Myocyte (in vitro differentiated cells): ENCODE measurements around the gene TNFRSF8. TPM values are rescaled to one million over a fixed set of nuclear protein-coding genes. Genes with fewer than 3 reads are reported as not detected.

Source experiments
- DNase-seq: peaks from one replicate; pipeline ENCODE4 v3.0.0-alpha.2; 2012; ENCODE audit warnings: low read depth
- total RNA-seq: library from RNA; depleted of rRNA; stranded (reverse); fragments of >200 nt; gene quantifications from 2 replicates; pipeline ENCODE4 v1.2.3, GENCODE V29; 2014

Gene TNFRSF8
- total RNA-seq, 1 donor from 2014 or later = 0.16 TPM

DNA sequence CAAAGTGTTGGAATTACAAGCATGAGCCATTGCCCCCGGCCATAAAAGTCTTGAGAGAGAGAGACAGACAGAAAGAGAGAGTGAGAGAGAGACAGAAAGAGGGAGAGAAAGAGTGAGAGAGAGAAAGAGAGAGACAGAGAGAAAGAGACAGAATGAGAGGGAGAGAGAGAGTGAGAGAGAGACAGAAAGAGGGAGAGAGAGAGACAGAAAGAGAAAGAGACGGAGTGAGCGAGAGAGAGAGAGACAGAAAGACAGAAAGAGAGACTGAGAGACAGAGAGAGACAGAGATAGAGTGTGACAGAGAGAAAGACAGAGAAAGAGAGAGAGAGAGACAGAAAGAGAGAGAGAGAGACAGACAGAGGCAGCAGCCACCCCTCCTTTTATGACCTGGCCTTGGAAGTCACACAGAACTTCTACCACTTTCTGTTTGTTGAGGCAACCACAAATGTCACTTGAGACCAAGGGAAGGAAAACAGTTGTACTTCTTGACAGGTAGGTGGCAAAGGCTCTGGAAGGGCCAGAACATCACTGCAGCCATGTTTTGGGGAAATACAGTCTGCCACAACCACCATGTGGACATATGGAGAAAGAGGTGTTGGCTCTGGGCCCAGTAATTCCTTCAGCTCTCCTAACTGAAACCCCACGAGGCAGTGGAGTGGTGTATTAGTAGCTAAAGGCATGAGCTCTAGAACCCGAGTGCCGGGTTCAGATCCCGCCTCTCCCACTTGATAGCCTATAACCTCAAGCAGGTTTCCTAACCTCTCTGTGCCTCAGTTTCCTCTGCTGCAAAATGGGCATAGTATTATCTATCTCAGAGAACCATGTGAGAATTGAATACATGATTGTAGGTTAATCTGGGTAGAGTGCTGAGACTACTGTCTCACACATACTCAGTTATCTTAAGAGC lies 50.6 kb downstream of the TNFRSF8 start:
- DNase-seq = peak; percentile 18

DNA sequence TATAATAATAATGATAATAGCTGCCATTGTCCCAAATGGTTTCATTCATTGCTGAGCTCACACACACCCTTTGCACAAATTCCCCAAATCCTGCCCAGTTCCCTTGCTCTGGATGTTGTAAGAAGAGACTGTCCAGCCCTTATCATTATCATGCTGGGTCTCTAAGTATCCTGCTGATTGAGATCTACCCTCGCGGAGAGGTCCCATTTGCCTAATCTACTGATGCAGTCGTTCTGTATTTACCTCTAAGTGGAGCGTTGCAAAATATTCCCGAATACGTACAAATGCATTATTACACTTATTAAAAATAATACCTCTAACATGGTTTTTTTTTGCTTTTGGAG lies 51.2 kb downstream of the TNFRSF8 start:
- DNase-seq = no peak

DNA sequence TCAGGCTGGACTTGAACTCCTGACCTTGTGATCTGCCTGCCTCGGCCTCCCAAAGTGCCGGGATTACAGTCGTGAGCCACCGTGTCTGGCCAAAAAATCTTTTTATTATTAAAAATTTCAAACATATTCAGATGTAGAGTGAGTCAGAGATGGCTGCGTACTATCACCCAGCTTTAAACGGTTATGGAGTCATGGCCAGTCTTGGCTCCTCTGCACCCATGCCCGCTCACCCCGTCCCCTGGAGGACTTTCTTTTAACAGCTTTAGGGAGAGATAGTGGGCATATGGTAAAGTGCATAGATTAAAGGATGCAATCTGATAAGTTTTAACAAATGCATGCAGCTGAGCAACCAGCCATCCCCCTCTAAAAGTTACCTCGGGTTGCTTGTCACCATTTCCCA lies 51.8 kb downstream of the TNFRSF8 start:
- DNase-seq = no peak

DNA sequence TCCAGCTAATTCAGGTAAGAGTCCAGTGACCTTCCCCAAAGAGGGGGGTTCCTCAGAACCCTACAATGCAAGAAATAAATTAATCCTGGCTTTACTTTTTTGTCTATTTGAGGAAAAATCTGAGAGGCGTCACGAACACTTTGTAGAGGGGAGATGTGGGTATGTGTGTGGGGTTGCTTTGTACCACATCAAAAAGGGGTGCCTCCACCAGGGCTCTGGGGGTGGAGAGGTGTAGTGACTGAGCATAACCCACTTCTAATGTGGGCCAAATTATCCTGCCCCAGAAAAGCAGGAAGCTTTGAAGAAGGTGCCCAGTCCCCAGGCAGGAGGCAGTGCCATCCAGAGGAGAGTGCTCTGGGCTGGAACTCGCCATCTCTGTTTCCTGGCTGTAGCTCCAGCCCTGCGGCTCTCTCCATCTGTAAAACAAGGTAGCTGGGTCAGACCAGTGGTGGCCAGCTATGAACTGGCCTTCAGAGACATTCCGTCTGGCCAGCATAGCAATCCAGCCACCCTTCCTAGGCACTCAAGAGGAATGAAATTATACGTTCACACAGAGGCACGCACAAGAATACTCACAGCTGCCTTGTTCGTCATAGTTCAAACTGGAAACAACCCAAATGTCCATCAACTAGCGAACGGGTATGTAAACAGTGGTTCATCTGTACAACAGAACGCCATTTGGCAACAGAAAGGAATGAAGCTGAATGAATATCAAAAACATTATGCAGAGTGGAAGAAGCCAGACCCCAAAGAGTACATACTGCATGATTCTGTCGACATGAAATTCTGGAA lies 58.3 kb downstream of the TNFRSF8 start:
- DNase-seq = peak; percentile 34

DNA sequence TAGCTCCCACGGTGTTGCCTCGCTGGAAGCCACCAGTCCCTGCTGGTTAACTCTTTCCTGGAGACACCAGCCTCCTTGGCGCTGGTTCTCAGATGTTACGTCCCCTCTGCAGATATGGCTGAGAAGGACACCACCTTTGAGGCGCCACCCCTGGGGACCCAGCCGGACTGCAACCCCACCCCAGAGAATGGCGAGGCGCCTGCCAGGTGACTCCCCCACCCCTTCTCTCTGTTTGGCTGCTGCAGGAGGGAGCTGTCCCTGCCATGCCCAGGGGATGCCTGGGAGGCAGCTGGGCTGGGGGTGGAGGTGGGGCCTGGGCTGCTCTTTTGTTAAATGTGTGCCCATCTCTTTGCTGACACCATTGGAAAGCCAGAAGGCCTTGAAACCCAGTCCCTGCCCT lies 60.1 kb downstream of the TNFRSF8 start:
- DNase-seq = no peak

DNA sequence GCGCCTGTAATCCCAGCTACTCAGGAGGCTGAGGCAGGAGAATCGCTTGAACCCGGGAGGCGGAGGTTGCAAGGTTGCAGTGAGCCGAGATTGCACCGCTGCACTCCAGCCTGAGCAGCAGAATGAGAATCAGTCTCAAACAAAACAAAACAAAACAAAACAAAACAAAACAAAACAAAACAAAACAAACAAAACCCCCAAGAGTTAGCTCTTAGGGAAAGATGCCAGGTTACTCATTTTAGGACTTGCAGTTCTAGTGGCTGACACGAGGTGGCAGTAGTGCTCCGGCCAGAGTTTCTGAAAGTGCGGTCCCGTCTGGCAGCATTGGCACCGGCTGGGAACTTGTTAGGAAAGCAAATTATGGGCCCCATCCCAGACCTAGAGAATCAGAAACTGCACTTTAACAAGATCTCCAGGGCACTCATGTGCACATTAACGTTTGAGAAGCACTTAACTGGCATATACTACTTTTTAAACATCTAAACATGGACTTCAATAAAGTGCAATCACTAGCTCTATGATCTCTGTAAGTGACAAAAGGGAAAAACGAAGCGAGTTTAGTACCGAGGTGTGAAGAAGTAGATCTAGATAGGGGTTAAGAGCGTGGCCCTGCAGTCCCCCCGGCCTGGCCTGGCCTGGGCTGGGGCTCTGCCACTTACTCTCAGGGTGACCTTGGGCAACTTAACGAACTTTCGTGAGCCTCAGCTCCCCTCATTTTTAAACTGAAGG lies 61.8 kb downstream of the TNFRSF8 start:
- DNase-seq = peak; percentile 78

DNA sequence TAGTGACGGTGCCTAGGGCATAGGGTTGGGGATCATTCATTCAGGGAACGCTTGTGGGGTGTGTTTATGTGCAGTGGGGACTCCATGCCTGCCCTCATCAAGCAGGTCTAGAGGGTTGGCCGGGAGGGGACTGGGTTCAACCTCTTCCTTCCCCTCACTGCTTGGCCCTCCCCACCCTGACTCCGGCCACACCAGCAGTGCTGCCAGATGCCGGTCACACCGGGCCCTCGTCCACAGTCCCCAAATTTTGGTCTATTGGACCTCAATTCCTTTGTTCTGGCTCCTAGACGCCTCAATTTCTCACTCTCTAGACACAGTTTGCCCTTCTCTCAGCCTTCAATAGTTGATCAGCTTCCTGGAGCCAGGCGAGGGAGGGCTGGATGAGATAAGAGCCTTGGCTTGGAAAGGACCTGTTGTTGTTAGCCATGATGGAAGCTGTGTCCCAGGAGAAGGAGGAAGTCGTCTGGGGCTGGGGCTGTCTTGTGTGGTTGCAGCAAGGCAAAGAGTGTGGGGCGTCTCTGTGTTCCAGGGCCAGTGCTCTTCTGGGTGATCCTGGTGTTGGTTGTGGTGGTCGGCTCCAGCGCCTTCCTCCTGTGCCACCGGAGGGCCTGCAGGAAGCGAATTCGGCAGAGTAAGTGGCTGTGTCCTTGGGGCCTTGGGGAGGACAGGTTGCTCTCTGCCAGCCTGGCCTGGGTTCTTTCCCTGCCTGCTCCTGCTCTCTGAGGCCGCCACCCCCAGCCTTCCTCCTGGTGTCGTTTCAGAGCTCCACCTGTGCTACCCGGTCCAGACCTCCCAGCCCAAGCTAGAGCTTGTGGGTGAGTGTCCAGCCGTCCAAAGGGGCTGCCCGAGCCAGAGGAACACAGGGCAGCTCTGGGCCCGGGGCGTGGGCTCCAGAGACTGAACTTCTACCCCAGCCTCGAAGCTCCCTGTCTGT lies 62.6 kb downstream of the TNFRSF8 start:
- DNase-seq = no peak

DNA sequence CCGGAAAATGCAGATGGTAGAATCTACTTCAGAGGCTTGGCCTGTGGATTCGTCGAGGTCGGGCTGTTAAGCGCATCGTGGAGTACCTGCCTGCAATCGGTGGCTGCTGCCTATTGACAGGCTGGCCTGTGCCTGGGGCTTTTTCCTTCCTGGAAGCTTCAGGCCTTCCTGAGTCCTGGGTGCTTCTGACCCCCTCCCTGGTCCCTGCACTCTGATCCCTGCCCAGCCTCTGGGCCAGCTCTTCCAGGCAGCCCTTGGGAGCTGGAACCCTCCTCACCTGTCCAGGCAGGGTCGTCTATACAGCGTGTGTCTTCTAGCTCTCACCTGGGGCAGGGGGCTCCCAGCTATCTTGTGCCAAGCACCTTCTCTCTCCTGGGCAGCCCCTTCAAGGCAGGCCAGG lies 63.7 kb downstream of the TNFRSF8 start:
- DNase-seq = no peak

DNA sequence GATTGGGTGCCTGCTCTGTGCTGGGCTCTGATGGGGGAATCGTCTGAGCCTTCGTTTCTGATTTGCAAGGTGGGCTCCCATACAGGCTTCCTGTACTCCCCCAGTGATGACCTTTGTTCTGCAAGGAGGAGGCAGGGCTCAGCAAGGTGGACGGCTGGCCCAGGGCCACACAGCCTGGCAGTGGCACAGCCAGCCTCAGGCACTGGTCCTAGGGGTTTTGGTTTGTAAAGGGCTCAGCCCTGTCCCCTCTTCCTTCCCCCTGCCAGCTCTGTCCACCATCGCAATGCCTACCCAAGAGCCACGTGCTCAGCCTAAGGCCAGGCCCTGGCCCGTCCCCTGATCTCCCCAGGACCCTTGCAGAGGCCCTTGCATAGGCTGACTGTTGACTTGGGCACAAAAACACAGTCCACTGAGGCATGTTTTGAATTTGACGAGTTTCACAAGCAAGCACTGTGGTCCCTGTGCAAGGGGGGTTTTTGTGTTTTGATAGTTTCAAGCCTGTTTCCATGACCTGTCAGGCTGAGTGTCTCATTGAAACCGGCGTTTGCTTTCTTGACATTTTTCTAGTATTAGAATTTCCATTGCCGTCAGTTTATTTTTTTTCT lies 64.2 kb downstream of the TNFRSF8 start:
- no peak for DNase-seq

DNA sequence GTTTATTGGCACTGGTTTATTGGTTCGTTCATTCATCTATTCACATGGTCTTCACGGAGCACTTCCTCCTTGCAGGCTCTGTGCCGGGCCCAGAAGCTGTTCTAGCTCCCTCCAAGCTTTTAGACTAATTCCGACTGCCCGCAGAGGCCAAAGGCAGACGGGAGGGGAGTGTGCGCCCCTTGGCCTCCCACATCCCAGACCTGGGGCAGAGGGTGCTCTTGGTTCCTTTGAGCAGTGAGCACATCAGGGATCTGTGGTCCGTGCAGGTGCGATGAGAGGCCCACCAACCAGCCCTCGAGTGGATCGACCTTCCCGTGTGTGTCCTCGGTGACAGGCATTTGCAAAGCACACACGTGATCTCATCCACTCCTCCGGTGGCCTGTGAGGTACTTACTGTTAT lies 65.0 kb downstream of the TNFRSF8 start:
- no peak for DNase-seq

DNA sequence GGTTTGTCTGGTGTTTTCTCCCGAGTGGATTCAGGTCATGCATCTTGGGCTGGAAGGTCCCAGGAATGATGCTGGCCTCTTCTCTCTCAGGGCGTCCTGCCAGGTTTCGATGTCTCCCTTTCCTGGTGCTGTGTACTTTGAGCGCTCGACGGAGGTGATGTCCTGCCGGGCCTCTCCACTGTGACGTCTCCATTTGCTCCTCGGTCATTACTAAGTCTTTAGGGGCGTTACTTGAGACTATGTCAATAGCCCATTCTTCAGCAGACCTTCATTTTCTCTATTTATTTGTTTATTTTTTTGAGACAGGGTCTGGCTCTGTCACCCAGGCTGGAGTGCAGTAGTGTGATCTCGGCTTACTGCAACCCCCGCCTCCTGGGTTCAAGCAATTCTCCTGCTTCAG lies 66.5 kb downstream of the TNFRSF8 start:
- no peak for DNase-seq

DNA sequence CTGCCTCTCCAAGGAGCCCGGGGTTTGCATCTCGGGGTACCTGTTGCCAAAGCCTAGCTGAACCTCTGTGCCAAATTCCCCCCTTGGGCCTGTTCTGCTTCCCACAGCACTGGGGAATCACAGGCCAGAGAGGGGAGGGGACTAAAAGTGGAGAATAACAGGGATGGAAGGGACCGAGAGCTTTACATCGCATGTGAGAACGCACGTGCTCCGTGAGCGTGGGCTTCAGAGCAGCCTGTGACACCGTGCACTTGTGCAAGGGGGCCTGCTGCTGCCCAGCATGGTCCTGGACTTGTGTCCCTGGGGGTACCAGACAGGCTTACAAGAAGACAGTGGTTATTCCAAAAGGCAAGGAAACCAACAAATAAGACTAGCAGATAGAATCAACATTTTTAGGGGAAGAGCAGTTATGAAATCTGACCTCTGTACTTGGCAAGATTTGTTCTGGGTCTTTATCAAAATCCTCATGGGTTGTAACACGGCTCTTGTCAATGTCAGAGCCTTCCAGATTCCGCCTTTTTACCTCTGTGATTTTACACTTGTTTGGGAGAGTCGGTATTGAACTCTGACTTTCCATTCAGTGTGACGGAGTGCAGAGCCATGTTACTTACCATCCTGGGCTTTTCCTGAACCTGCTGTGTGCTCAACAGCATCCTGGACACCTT lies 67.5 kb downstream of the TNFRSF8 start:
- DNase-seq = no peak

DNA sequence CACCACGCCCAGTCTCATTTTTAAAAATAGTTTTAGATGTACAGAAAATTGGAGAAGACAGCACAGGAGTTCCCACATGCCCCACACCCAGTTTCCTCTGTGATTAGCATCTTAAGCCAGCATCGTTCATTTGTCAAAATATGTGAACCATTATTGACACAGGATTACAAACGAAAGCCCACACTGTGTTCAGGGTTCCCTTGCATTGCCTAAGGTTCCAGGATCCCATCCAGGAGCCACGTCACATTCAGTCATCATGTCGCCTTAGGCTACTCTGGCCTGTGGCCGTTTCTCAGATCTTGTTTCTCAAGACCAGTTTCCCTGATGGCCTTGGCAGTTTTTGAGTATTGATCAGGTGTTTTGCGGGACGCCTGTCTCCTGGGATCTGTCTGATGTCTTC lies 69.0 kb downstream of the TNFRSF8 start:
- DNase-seq = no peak

DNA sequence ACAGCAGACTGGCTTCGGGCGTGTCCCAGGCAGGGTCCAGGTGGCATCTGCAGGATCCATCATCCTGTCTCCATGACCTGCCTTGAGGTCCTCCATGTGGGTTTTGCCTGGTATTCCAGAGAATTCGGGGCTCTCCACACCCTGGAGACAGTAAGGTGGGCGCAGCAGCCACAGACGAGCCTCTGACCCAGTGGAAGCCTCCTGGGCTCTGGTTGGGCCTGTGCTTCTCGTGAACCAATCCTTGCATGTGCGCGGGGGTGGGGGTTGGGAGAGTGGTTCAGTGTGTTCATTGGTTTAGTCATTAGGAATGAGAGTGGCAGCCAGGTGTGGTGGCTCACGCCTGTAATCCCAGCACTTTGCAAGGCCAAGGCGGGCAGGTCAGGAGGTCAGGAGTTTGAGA lies 71.6 kb downstream of the TNFRSF8 start:
- no peak for DNase-seq

DNA sequence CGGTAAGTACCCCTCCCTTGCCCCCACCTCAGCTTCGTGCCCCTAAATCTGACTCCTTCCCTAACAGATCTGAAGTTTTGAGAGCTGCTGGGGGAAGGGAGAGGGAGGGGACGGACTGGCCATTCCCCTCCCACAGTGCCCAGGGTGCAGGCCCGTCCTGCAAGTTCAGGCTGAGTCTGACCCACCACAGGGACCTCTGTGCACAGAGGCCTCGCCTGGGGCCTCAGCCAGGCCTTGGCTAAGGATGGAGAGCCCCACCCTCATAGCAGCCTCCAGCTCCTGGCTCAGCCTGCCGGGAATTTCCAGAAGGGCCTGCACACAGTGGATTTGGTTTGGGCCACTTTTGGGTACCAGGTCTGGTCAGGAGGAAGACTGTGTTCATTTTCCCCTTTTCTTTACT lies 72.5 kb downstream of the TNFRSF8 start:
- DNase-seq = no peak

DNA sequence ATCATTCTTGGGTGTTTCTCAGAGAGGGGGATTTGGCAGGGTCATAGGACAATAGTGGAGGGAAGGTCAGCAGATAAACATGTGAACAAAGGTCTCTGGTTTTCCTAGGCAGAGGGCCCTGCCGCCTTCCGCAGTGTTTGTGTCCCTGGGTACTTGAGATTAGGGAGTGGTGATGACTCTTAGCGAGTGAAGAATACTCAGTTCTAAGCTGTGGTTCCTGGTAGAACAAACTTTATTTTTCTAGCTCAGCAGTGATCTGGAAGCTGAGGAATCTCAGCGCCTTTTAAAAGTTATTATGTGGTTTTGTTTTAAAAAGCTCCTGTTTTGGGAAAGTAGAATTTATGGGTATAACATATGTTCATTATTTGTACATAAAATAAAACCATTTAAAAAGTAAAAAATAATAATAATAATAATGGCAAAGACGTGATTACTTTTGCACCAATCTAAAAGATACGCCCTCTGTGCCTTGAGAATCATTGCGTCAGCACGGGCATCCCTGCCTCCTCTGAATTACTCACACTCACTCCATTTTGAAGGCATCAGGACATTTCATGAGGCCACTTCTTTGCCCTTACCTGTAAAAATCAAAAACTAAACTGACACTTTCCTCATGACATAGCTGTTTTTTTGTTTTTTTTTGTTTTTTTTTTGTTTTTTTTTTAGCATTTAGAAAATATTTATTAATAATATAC lies 74.0 kb downstream of the TNFRSF8 start:
- no peak for DNase-seq

DNA sequence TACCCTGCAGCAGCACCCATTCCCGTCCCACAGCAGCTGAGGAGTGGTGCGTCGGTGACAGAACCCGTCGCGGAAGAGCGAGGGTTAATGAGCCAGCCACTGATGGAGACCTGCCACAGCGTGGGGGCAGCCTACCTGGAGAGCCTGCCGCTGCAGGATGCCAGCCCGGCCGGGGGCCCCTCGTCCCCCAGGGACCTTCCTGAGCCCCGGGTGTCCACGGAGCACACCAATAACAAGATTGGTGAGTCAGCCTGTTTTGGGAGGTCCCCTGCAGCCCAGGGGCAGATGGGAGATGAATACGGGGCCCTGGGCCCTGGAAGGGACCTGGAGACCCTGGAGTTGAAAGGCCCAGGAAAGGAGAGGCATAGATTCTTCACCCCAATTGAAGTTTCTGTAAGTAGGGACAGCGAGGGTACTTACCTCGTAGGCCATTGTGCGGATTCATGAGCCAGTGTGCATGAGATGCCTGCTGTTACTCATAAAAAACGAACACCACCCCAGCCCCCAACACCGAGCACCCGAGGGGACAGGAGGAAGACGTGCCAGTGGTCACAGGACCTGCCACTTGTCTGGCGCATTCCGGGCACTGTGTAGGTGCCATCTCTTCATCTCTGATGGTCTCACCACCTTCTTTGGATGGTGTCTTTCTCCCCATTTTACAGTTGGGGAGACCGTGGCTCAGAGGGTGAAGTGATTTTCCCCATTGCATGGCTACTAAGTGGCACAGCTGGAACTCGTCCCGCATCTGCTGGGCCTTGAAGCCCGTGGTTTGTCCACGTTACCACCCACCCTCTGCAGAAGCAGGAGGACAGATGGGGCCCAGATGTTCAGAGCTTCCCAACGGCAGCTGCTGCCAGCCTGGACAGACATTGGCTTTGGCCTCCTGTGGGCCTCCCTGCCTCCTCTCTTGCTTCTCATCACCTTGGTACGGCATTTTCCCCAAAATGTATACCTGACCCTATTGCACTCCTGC lies 75.4 kb downstream of the TNFRSF8 start:
- no peak for DNase-seq

DNA sequence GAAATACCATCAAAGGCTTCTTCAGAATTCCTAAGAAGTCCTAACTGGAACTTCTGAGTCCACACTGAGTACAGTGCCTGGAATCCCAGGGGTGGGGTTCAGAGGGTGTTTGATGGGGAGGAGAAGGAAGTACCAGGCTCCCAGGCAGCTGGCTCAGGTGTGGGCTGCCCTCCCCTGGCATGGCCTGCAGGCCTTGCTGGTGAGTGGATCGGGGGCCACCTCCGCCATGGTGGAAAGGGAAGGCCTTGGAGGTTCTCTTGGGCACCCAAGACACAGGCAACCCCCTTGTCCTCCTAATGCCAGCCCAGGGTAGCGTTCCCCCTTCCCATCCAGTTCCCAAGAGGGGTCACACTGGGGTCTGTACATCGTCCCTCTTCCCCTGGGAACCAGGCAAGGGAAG lies 76.9 kb downstream of the TNFRSF8 start:
- DNase-seq = no peak
